ENCODE results near the gene CTNND2.

- TF ChIP-seq CTCF (IDR thresholded peaks at IDR 0.05) = no peak
- TF ChIP-seq POLR2A (IDR thresholded peaks at IDR 0.05) = no peak
These were observed 519.6 kb downstream of the CTNND2 start for GRCh38 chr5:11384441-11385250.

All from thyroid gland (tissue), 4 donors.